Upper lobe of right lung (tissue), 1 donor: ENCODE measurements around the gene SRR. TPM values are rescaled to one million over a fixed set of nuclear protein-coding genes. Genes with fewer than 3 reads are reported as not detected.
"Not testable (repeated sequence)": the region's sequence is repeated elsewhere in the genome, so short reads cannot be mapped to it uniquely, and the experiment has no call there.

ENCODE experiments used
- ATAC-seq: fragments of 200-7000 bp; cut with Tn5 transposase; one replicate; pipeline ENCODE4 v1.9.1; 2020; ENCODE audit warnings: mild to moderate bottlenecking, moderate library complexity
- DNase-seq: peaks from one replicate; pipeline ENCODE4 v3.0.0-alpha.2; 2020
- H3K27ac ChIP-seq: fragments of 200-600 bp; one replicate; pipeline ENCODE4 v1.8.0; 2022
- H3K27me3 ChIP-seq: fragments of 200-600 bp; one replicate; pipeline ENCODE4 v1.8.0; 2022; ENCODE audit warnings: mild to moderate bottlenecking
- H3K36me3 ChIP-seq: fragments of 200-600 bp; one replicate; pipeline ENCODE4 v1.8.0; 2022
- H3K4me1 ChIP-seq: fragments of 200-600 bp; one replicate; pipeline ENCODE4 v1.8.0; 2022
- H3K4me3 ChIP-seq: fragments of 200-600 bp; one replicate; pipeline ENCODE4 v1.8.0; 2022; ENCODE audit warnings: mild to moderate bottlenecking
- H3K9me3 ChIP-seq: fragments of 200-600 bp; one replicate; pipeline ENCODE4 v1.8.0; 2022
- CTCF ChIP-seq: fragments of 200-600 bp; IDR thresholded peaks from one replicate; pipeline ENCODE4 v1.8.0; 2022; ENCODE audit warnings: antibody characterized with exemption
- intact Hi-C: fragments of 100-400 bp; cut with DNase I; formaldehyde crosslinking; loops from one replicate; pipeline ENCODE4 v1.11.0; 2022
- total RNA-seq: library from RNA; stranded (reverse); fragmentation: NEBNext Ultra II Directional; extraction: Animal tissue kit (Norgen Biotek cat#: 25700); gene quantifications from one replicate; pipeline ENCODE4 v1.2.1, GENCODE V29; 2021
- donor health status: DM: no; HTN: yes; CAD: no; lungs with severe emphysema.

The SRR gene
- total RNA-seq, 1 donor from 2014 or later: 6.3 TPM

GRCh38 chr17:2309338-2310154, 5.8 kb downstream of the SRR start:
- intact Hi-C loops: no loop called here
- Histone ChIP-seq H3K4me1 (peaks cover 2% of the 10 kb centered on the region), H3K27ac (no peak overlapping the region), H3K4me3 (no peak overlapping the region), H3K27me3 (no peaks in the 10 kb centered on the region), H3K9me3 (no peaks in the 10 kb centered on the region), H3K36me3 (no peaks in the 10 kb centered on the region)
- ATAC-seq (no peak), DNase-seq (no peak)
- no peak for TF ChIP-seq CTCF

DNA sequence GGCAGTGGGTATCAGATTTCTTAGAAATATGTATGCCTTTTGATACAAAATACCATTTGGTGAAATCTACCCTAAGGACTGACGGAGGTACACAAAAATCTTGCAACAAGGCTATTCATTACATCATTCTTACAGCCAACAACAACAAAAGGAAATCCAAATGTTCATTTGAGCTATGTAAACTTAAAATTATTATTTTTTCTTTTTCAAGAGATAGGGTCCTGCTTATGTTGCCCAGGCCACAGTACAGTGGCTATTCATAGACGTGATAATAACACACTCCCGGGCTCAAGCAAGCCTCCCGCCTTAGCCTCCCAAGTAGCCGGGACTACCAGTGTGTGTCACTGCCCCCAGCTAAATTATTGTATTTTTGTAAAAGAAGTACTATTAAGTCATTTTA, 9.0 kb downstream of the SRR start:
- DNase-seq: no peak
- TF ChIP-seq CTCF: no peak
- H3K4me1 ChIP-seq: no peaks in the 10 kb centered on the region
- intact Hi-C loops: no loop called here
- H3K9me3 ChIP-seq: no peaks in the 10 kb centered on the region
- no peak for ATAC-seq
- H3K27ac ChIP-seq: no peak overlapping the region
- no peaks in the 10 kb centered on the region for H3K36me3 ChIP-seq
- no peak overlapping the region for H3K4me3 ChIP-seq
- H3K27me3 ChIP-seq: no peaks in the 10 kb centered on the region

GRCh38 chr17:2316916-2317205, 13.1 kb downstream of the SRR start:
- H3K27me3 ChIP-seq, H3K27ac ChIP-seq, H3K4me3 ChIP-seq, H3K4me1 ChIP-seq, DNase-seq, H3K9me3 ChIP-seq, ATAC-seq, intact Hi-C loops: not testable (repeated sequence)
- peaks cover 12% of the 10 kb centered on the region for H3K36me3 ChIP-seq

DNA sequence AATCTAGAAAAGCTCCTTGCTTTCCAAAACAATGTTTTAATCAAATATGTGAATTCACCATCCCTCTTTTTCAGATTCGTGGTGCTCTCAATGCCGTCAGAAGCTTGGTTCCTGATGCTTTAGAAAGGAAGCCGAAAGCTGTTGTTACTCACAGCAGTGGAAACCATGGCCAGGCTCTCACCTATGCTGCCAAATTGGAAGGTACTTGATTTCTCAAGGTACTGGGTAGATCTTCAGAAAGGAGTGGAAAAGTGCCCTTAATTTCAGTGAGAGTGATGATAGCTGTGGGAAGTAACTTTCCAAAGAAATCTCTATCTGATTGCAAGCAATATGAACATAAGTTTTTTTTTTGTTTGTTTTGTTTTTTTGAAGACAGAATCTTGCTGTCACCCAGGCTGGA, 14.0 kb downstream of the SRR start:
- no peak for ATAC-seq
- no peaks in the 10 kb centered on the region for H3K27me3 ChIP-seq
- H3K9me3 ChIP-seq: no peaks in the 10 kb centered on the region
- intact Hi-C loops: no loop called here
- no peak for TF ChIP-seq CTCF
- no peak for DNase-seq
- no peak overlapping the region for H3K4me3 ChIP-seq
- peaks cover 14% of the 10 kb centered on the region for H3K36me3 ChIP-seq
- no peak overlapping the region for H3K27ac ChIP-seq
- H3K4me1 ChIP-seq: no peaks in the 10 kb centered on the region

- Histone ChIP-seq H3K27ac (no peak overlapping the region), H3K36me3 (peaks cover 27% of the 10 kb centered on the region), H3K9me3 (no peaks in the 10 kb centered on the region), H3K4me1 (no peaks in the 10 kb centered on the region), H3K27me3 (no peaks in the 10 kb centered on the region), H3K4me3 (no peak overlapping the region)
- intact Hi-C loops: no loop called here
- ATAC-seq (no peak), DNase-seq (no peak)
- no peak for TF ChIP-seq CTCF
Observed at GRCh38 chr17:2319051-2319450, 15.3 kb downstream of the SRR start.

GRCh38 chr17:2321399-2321798, 17.6 kb downstream of the SRR start:
- Histone ChIP-seq H3K27me3 (no peaks in the 10 kb centered on the region), H3K4me3 (no peak overlapping the region), H3K27ac (no peak overlapping the region), H3K4me1 (no peaks in the 10 kb centered on the region), H3K9me3 (no peaks in the 10 kb centered on the region), H3K36me3 (peaks cover 50% of the 10 kb centered on the region)
- intact Hi-C loops: no loop called here
- TF ChIP-seq CTCF: no peak
- DNase-seq (no peak), ATAC-seq (no peak)
